Endometrial microvascular endothelial cells (primary cell): ENCODE data around the gene POLDIP2. TPM values are rescaled to one million over a fixed set of nuclear protein-coding genes. Genes with fewer than 3 reads are reported as not detected.
"Not testable (repeated sequence)": the region's sequence is repeated elsewhere in the genome, so short reads cannot be mapped to it uniquely, and the experiment has no call there.

Experiments
- in situ Hi-C: cut with HindIII; loops from 2 replicates; pipeline ENCODE4 v1.10.0; 2017; ENCODE audit warnings: low sequenced_read_pairs, low pct_unique_long_range_greater_than_20kb; ENCODE audit errors: inconsistent ontology term
- total RNA-seq: library from RNA; depleted of rRNA; stranded (reverse); fragments of >200 nt; gene quantifications from one replicate; pipeline ENCODE4 v1.2.3, GENCODE V29; 2015; ENCODE audit errors: inconsistent ontology term

The POLDIP2 gene
- total RNA-seq, 1 donor from 2014 or later = 144 TPM

DNA sequence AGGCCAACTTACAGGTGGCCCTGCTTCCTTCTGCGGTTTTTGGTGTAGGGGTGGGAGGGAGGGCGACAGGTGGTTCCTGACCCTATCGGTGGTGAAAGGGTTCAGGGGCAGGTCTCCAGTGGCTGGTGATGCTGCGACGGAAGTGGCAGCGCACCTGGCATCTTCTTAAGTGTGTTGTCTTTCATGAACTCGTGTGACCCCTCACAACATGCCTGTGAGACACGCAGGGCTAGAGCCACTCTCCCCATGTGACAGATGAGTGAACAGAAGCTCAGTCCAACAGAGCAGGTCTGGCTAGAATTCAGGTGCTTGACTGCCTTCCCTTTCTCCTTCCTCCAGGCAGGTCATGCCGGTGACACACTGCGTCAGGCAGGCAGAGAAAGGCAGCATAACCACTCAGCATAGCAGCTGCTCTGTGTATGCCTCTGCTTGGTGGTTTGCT lies 13.8 kb downstream of the POLDIP2 start:
- in situ Hi-C loops = no loop called here

DNA sequence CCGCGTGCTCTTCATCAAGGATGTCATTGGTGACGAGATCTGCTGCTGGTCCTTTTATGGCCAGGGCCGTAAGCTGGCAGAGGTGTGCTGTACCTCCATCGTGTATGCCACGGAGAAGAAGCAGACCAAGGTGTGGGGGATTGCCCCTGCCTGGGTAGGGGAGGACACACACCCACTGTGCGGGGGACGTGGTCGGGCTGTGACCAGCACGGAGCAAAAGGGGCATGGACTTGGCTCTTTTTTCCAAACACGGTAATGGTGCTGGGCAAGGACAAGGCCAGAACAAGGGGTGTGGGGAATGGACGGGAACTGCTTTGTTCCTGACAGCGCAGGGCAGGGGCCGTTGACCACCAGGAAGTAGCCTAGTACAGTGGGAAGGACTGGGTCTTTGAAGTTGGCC lies 15.0 kb downstream of the POLDIP2 start:
- in situ Hi-C loops = no loop called here

DNA sequence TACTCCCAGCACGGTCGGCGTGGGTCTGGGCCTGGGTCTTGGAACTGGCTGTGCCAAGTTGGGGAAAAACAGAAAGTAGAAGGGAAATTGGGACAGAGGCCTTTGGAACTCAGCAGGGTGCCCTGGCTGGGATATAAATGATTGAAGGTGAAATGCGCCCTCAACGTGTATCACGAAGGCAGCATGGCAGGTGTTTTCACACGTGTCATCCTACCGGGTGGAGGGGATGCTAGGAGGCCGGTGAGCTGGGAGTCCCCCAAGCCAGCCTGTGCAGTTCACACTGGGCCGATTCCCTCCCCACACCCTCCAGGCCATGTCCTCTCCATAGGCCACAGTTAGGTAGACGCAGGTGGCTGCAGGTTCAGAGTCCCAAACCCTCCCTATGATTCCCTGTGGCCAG lies 15.8 kb downstream of the POLDIP2 start:
- in situ Hi-C loops = no loop called here

DNA sequence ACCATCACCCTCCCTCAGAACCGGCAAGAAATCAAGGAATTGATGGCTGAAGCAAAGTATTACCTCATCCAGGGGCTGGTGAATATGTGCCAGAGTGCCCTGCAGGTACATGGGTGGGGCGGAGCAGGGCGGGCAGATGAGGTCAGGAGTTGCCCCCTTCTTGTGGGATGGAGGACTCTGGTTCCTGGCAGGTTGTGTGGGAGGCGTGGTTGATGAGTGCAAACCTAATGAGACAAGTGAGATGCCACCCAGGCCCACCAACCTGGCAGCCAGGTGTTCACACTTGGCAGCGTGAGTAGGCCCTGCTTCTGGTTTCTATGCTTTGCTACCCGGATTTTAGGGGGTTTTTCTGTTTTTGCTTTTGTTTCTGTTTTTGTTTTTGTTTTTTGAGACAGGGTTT lies 17.0 kb downstream of the POLDIP2 start:
- in situ Hi-C loops = no loop called here

DNA sequence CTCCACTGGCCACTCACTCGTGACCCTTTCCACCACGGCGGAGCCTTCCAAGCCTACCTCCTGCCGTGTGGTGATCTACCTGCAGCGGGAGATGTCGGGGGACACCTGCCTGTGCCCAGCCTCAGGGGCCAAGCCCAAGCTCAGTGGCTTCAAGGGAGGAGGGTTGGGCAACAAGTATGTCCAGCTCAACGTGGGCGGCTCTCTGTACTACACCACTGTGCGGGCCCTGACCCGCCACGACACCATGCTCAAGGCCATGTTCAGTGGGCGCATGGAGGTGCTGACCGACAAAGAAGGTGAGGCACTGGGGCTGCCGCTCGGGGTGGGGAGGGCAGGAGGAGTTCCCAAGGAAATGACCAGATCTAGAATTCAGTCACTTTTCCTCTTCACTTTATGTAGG lies 17.9 kb downstream of the POLDIP2 start:
- in situ Hi-C loops = no loop called here

DNA sequence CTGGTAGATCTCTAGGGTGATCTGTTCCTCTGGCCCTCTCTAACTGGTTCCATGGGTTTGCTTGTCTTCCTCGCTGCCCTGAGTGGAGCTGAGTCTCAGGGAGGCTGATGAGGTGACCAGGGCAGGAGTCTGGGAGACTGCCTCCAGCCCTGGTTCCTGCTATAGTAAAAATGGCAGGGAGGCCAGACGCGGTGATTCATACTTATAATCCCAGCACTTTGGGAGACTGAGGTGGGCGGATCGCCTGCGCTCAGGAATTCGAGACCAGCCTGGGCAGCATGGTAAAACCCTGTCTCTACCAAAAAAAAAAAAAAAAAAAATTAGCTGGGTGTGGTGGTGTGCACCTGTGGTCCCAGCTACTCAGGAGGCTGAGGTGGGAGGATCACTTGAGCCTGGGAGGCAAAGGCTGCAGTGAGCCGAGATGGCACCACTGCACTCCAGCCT lies 18.5 kb downstream of the POLDIP2 start:
- in situ Hi-C loops = not testable (repeated sequence)

DNA sequence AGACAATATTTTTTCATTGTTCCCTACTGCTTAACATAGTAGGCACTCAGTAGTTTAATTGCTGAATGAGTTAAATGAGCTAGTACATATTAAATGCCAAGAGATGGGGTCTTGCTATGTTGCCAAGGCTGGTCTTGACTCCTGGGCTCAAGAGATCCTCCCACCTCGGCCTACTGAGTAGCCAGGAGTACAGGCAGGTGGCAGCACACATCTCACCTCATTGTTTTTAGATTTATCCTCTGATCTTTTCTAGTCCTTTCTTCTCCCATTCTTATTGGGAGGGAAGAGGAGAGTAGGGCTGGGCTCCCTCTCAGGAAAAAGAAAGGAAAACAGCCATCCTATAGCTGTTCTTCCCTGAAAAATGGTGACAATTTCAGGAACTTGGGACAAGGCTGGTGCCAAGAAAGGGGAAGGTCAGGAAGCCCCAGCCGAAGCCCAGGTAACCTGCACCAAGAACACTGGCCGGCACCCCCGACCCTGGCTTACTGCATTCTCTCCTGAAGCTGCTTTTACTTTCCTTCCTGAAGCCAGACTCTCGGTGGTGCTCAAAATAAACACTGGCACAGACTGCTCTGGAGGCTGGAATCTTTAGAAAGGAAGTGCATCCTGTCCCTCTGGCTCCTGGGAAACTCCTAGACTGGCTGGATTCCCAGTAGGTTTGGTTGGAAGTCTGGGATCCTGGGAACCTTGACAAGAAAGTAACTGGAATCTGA lies 19.1 kb downstream of the POLDIP2 start:
- in situ Hi-C loops = no loop called here

DNA sequence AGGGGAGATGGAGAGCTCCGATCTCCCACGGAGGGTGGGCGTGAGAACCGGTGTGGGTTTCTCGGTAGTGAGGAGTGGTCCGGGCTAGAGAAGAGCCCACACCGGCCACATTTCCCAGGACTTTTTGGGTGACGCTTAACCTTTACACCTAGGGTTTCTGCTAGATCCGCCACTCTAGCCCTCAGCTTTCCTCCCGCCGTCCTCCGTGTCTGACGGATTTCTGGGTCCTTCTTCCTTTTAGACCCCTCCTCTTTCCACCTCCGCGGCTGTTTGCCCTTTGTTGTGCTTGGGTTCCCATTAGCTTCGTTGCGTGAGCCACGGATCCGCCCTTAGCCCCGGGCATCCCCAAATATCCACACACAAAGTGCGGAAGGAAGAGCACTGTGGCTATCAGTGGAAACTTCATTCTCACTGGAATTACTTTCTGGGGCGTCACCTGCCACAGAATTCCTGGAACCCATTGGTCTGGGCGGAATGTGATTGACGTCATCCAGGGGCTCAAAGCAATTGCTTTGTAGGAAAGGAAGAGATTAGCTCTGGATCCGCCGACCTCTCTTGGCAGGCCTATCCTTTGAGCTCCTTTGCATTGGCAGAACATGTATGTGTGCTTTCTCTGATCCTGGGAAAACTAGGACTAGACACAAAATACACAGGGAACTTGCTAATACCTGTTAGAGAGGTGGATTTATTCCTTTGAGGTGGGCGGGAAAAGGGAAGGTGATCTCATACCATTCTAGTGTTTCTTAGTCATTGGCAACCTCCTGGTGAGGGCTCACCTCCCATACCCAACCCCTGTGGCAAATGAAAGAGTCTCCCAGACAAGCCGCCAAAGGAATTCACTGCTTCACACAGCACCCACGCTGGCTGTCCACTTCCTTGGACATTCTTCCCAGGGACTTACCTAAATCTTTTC lies 21.1 kb downstream of the POLDIP2 start:
- in situ Hi-C loops = no loop called here

DNA sequence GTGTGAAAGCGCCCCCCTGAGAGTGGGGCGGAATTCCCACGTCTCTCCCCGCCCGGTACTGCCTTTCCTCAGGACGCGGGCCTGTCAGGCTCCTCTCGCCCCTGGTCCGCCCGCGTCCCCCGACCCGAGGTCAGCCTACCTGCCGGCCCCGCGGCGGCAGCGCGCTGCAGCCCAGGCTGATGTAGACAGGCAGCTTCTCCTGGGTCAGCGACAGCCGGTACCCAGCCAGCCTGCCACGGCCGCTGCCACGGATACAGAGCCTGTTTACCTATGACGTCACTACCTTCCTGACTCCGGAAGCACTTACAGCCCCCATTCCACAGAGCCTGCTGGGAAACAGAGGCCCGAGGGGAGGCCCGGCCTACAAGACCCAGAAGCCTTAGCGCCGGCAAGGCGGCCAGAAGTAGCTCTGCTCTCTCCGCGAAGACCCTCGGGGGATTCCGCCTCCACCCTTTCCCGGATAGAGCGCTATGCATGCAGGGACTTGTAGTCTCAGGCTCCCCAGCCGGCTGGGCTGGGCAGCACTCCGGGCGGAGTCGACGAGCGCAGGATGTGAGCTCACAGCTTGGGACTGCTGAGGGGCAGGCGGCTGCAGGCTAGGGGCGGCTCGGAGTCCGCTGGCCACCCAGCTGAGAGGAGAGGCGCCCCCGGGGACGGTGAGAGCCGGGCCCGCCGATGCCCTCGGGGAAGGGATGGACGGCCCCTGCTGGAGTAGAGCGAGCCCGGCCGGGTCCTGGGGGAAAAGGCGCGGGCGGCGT lies 21.9 kb downstream of the POLDIP2 start, which contains the start of the genes IFT20 and TNFAIP1:
TSS of gene IFT20 (minus strand) at position 272 of the 758 bp plus-strand sequence. CDS start 3,487 bp downstream, outside the sequence.
TSS of gene TNFAIP1 (plus strand) at position 561 of the 758 bp plus-strand sequence. CDS start 3,761 bp downstream, outside the sequence.
- in situ Hi-C loops = no loop called here

DNA sequence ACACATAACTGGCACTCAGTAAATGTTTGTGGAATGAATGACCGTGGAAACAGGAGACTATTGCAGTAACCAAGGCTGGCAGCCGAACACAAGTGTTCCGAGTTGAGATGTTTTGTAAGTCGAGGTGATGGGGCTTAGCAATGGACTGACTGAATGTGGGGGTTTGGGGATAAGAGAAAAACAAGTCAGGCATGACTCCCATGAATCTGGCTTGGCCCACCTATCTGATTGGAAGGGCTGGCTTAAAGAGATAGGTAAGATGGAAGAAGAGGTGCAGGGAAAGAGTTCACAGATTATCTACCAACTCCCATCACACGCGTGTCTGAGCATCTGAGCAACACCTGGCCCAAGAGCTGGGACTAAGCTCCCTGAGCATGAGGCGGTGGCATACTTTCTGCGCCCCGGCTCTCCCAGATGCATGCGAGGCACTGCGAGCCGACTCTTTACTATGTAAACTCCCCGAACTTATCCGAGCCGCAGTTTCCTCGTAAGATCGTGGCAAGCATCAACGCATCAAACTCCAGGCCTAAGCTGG lies 22.6 kb downstream of the POLDIP2 start:
- in situ Hi-C loops = no loop called here

DNA sequence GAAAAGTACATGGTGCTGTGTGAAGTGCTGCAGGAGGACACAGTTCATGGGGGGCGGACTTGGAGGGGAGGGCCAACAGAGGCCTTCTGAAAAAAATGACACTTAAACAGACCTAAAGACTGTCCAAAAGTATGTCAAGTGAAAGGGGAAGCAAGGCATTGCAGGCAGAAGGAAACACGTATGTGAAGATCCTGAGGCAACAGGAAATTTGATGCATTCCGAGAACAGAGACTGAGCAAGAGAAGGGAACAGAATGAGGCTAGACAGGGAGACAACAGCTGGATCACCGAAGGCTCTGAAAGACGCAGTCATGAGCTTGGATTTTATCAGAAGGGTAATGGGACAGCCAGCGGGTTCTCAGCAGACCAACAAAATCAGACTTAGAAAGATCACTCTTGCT lies 23.2 kb downstream of the POLDIP2 start:
- in situ Hi-C loops = no loop called here

DNA sequence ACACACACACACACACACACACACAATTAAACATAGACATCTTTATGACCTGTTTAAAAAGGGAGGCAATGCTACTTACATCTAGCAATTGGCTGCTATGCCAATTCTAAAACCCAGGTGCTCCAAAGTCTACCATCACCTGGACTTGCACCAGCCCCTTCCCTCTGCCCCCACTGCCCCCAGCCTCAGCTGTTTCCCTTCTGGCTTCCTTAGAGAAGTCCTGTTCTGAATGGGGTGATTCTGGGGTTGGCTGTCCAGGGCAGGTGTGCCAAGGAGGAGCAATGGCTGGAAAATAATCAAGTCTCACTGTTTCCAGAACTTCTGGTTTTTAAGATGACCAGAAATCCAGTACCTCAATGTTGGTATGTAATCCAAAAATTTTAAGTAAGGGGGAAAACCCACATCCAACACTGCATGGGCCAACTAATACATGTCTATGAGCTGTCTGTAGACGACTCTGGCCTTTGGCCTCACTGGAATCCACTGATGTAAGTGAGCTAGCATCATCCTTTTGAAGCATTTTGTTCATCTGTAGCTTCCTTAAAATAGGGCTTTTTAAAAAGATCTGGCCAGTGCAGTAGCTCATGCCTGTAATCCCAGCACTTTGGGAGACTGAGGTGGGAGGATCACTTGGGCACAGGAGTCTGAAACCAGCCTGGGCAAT lies 24.1 kb downstream of the POLDIP2 start:
- in situ Hi-C loops = no loop called here

DNA sequence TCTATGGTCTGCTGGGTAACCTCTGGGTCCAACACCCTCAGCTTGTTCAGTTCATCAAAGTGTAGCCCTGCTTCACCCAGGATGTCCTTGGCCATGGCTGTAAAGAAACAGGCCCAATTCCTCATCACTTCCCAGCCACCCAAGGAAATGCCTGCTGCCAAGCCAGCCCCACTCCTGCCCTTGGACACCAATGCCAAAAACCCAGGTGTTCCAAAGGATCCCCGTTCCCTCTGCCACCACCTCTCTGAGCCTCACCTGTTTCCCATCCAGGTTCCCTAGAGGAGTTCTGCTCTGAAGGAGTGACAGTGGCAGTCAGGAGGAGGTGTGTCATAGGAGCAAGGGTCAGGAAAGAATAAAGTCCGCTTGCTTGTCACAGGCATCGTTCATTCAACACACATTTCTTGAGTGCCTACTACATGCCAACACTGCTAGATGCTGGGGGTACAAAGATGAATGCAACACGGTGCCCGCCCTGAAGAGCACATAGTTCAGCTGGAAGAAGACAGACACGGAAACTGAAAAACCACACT lies 25.4 kb downstream of the POLDIP2 start:
- in situ Hi-C loops = no loop called here

DNA sequence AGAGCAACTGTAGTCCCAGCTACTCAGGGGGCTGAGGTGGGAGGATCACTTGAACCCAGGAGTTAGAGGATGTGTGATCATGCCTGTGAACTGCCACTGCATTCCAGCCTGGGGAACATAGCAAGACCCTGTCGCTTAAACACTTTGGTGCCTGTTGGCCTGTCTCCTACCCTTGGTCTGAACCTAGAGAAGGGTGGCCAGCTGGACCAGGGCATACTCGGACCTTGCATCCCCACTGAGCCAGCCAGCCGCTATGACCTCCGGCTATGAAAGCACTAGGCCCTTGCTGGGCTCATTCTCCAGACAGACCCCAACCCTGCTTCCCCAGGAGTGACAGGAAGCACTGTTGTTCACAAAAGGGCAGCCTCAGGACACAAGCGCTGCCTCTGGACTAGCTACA lies 26.7 kb downstream of the POLDIP2 start:
- in situ Hi-C loops = no loop called here

DNA sequence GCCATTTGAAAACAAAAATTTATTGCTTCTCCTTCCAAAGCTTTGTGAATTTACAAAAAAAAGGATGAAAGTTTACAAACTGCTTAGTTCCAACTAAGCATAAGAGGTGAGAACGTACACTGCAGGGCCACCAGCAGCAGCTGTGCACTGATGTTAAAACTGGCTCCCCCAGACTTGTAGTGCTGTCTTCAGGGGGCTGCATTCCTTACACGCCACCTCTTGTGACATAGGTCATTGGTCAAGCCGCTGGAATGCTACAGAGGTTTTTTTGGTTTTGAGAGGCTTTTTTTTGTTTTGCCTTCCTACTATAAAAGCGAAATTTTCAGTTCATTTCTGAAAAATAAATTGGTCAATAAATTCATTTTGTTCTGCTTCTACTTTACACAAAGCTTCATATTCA lies 29.0 kb downstream of the POLDIP2 start:
- in situ Hi-C loops = no loop called here

DNA sequence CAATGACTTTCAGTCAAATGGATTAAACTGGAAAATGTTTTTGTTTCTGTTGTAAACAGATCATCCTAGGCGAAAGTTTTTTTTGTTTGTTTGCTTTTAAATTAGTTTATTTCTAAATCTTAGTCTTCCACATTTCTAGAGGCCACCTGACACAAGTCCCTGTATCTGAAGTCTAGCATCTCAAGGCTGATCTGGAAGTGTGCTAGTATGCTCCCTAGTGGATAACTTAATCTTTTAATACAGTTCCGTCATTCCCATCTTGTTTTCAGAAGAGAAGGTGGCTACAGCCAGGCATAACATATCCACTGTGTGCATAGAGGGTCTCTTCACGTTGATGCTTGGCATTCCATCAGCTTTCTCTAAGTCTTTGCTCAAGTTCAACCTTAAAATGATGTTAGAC lies 29.6 kb downstream of the POLDIP2 start:
- in situ Hi-C loops = no loop called here

DNA sequence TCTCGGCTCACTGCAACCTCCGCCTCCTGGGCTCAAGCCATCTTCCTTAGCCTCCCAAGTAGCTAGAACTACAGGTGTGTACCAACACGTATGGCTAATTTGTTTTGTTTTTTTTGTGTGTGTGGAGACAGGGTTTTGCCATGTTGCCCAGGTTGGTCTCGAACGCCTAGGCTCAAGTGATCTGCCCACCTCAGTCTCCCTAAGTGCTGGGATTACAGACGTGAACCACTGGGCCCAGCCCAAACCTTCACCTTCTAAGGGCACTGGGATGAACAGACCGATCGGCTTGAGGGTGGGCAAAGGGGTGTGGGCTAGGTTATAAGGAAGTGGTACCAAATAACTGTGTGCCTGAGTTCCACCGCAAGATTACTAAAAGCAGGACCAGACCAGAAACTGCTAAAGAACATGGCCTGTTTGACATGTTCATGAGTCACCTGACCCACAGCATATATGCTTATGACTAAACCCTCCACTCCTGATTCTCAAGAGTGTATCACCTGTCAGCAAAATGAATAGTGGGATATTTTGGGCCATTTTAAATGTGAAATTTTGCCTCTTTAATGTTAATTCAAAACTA lies 30.2 kb downstream of the POLDIP2 start:
- in situ Hi-C loops = no loop called here

DNA sequence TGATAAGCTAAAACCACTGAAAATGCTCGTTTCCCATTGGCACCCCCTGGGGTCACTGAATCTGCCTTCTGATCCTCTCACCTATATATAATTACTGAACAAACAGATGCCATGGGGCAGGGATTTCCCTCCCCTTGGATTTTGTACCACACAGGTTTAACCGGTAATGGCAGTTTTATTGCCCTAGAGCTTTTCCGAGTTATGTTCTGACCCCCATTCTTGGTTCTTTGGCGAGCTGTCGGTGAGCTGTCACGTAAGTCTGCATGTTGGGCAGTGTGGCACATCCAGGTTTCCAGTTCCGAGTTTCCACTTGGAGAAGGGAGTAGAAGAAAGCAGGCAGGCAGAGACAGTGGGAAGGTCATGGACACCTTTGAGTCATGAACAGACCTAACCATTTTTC lies 31.2 kb downstream of the POLDIP2 start:
- in situ Hi-C loops = no loop called here
